HepG2 (cell line): ENCODE data around the gene SAXO2. TPM values are rescaled to one million over a fixed set of nuclear protein-coding genes. Genes with fewer than 3 reads are reported as not detected.
A peak's percentile ranks its signal among the peaks of the same experiment; 100 is the strongest.

Experiments used
- ARHGAP35 ChIP-seq: sonication (generic); formaldehyde crosslinking; IDR thresholded peaks from 2 replicates; pipeline ENCODE4 v1.9.0; 2022; ENCODE audit warnings: mild to moderate bottlenecking, inconsistent platforms, moderate library complexity, missing genetic modification reagents, borderline replicate concordance
- ASH2L ChIP-seq: fragments of 300-600, 200-600 bp; sonication (generic); IDR thresholded peaks from 2 replicates; pipeline ENCODE4 v1.7.0; 2017; ENCODE audit warnings: low read depth, mild to moderate bottlenecking, moderate library complexity, mixed read lengths, low read length; ENCODE audit not compliant: insufficient read length
- ERF ChIP-seq: IDR thresholded peaks from 2 replicates; pipeline ENCODE4 v1.6.1; 2018; ENCODE audit warnings: missing biosample characterization, missing genetic modification reagents
- HMGXB4 ChIP-seq, 2 experiments: sonication (generic) in 1 of 2; formaldehyde crosslinking in 1 of 2; IDR thresholded peaks; 2 replicates each; pipeline versions ENCODE4 v1.4.0 to v1.6.1; 2018 to 2020; ENCODE audit warnings: missing genetic modification reagents in 2 of 2, borderline replicate concordance in 1 of 2, low read depth in 1 of 2, mild to moderate bottlenecking in 1 of 2, missing biosample characterization in 1 of 2
- HNRNPLL ChIP-seq: fragments of 200-400 bp; formaldehyde crosslinking; IDR thresholded peaks from 2 replicates; pipeline ENCODE4 v1.6.1; 2017; ENCODE audit warnings: mild to moderate bottlenecking, low read depth, low read length; ENCODE audit not compliant: poor library complexity, severe bottlenecking
- IKZF1 ChIP-seq: fragments of 450-650 bp; IDR thresholded peaks from 2 replicates; pipeline ENCODE4 v1.7.1; 2016
- KMT2B ChIP-seq: IDR thresholded peaks from 2 replicates; pipeline ENCODE4 v1.6.1; 2016; ENCODE audit warnings: missing genetic modification reagents, missing compliant biosample characterization
- LRRFIP1 ChIP-seq: sonication (generic); formaldehyde crosslinking; conservative IDR thresholded peaks from 2 replicates; pipeline ENCODE4 v1.4.0; 2020; ENCODE audit warnings: missing genetic modification reagents
- NR0B2 ChIP-seq: sonication (generic); formaldehyde crosslinking; IDR thresholded peaks from 2 replicates; pipeline ENCODE4 v1.4.0; 2020; ENCODE audit warnings: mild to moderate bottlenecking, missing genetic modification reagents
- PHF8 ChIP-seq: sonication (generic); formaldehyde crosslinking; IDR thresholded peaks from 2 replicates; pipeline ENCODE4 v1.5.0; 2020; ENCODE audit warnings: missing genetic modification reagents
- SIX4 ChIP-seq: sonication (generic); formaldehyde crosslinking; IDR thresholded peaks from 2 replicates; pipeline ENCODE4 v1.4.0; 2020; ENCODE audit warnings: missing genetic modification reagents
- TCF12 ChIP-seq, 2 experiments: fragments of 450-650 bp in 1 of 2; sonication (generic) in 1 of 2; formaldehyde crosslinking in 1 of 2; IDR thresholded peaks; 2 replicates each; pipeline versions ENCODE4 v1.6.1 to v1.8.0; 2017 to 2022; ENCODE audit warnings: antibody characterized with exemption in 1 of 2, mild to moderate bottlenecking in 1 of 2, missing genetic modification reagents in 1 of 2, moderate library complexity in 1 of 2
- TGIF2 ChIP-seq: IDR thresholded peaks from 2 replicates; pipeline ENCODE4 v1.6.1; 2016; ENCODE audit warnings: control low read depth, missing compliant biosample characterization
- THRA ChIP-seq: sonication (generic); formaldehyde crosslinking; IDR thresholded peaks from 2 replicates; pipeline ENCODE4 v1.4.0; 2020; ENCODE audit warnings: missing genetic modification reagents, borderline replicate concordance
- ZNF546 ChIP-seq: sonication (generic); formaldehyde crosslinking; conservative IDR thresholded peaks from 2 replicates; pipeline ENCODE4 v1.8.1; 2023; ENCODE audit warnings: mild to moderate bottlenecking, missing genetic modification reagents
- ZNF615 ChIP-seq: sonication (generic); formaldehyde crosslinking; IDR thresholded peaks from 2 replicates; pipeline ENCODE4 v1.5.0; 2020; ENCODE audit warnings: mild to moderate bottlenecking, missing genetic modification reagents, borderline replicate concordance
- ZNF850 ChIP-seq: sonication (generic); formaldehyde crosslinking; conservative IDR thresholded peaks from 2 replicates; pipeline ENCODE4 v1.9.0; 2021; ENCODE audit warnings: mild to moderate bottlenecking, missing genetic modification reagents
- ZSCAN21 ChIP-seq: sonication (generic); formaldehyde crosslinking; IDR thresholded peaks from 2 replicates; pipeline ENCODE4 v1.8.0; 2022; ENCODE audit warnings: mild to moderate bottlenecking, missing genetic modification reagents, moderate library complexity, borderline replicate concordance
- polyA plus RNA-seq, 8 experiments: library from polyadenylated mRNA; depleted of rRNA in 3 of 8; stranded (reverse) in 7 of 8; unstranded in 1 of 8; fragments of >200 nt; fragmentation: Illumina TruSeq in 4 of 8; extraction: Trizol in 4 of 8; gene quantifications; 2 replicates each; pipeline versions ENCODE4 v1.2.1 to v1.2.3, GENCODE V29; 2011 to 2016; ENCODE audit warnings: low read depth in 4 of 8, missing spikeins in 1 of 8, mixed read lengths in 1 of 8; ENCODE audit not compliant: insufficient read depth in 1 of 8
- total RNA-seq, 5 experiments: library from RNA; depleted of rRNA; stranded (reverse); fragments of >200 nt; fragmentation: Illumina TruSeq; extraction: Trizol; gene quantifications; 2 replicates each; pipeline ENCODE4 v1.2.3, GENCODE V29; 2016; ENCODE audit warnings: low read depth in 1 of 5
- TF ChIP-seq, protein P1 (sequence below): sonication (generic); IDR thresholded peaks from 2 replicates; pipeline ENCODE4 v1.6.1; 2016; ENCODE audit warnings: low read depth, borderline replicate concordance
- TF ChIP-seq, protein P2 (sequence below): sonication (generic); formaldehyde crosslinking; IDR thresholded peaks from 2 replicates; pipeline ENCODE4 v1.5.0; 2020; ENCODE audit warnings: mild to moderate bottlenecking, missing genetic modification reagents

The SAXO2 gene
- total and polyA plus RNA-seq, 2 of the 13 experiments (the other 11 are each of a cell fraction or from before 2014, with no cell fraction given): 0.01 to 1.5 TPM

- TF ChIP-seq LRRFIP1 (CRISPR knock-in tag): no peak
- TF ChIP-seq, protein P1, sequence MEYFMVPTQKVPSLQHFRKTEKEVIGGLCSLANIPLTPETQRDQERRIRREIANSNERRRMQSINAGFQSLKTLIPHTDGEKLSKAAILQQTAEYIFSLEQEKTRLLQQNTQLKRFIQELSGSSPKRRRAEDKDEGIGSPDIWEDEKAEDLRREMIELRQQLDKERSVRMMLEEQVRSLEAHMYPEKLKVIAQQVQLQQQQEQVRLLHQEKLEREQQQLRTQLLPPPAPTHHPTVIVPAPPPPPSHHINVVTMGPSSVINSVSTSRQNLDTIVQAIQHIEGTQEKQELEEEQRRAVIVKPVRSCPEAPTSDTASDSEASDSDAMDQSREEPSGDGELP: peak; percentile 49; the same call in 1 of the 2 replicates
- no peak for TF ChIP-seq ZNF850 (CRISPR knock-in tag)
- TF ChIP-seq TCF12 (IDR thresholded peaks at IDR 0.05): no peak
- no peak for TF ChIP-seq TCF12 (CRISPR knock-in tag; IDR thresholded peaks at IDR 0.05)
- TF ChIP-seq IKZF1: no peak
- TF ChIP-seq ZNF615 (CRISPR knock-in tag): no peak
- TF ChIP-seq TGIF2 (CRISPR knock-in tag): no peak
- TF ChIP-seq HNRNPLL: no peak
- no peak for TF ChIP-seq ARHGAP35 (CRISPR knock-in tag)
- peak; percentile 37; the same call in 1 of the 2 replicates for TF ChIP-seq ERF (CRISPR knock-in tag)
- TF ChIP-seq ZNF546 (CRISPR knock-in tag): no peak
- no peak for TF ChIP-seq HMGXB4 (CRISPR knock-in tag; IDR thresholded peaks at IDR 0.05; ENCODE audit: borderline replicate concordance in 1 of 2, low read depth in 1 of 2)
- TF ChIP-seq SIX4 (CRISPR knock-in tag): peak; percentile 56; the same call in 1 of the 2 replicates
- TF ChIP-seq THRA (CRISPR knock-in tag): peak; percentile 46; the same call in 1 of the 2 replicates
- TF ChIP-seq ZSCAN21: no peak
- 0 out of 2 replicates have a peak, but pooled peaks have one; percentile 43 for TF ChIP-seq KMT2B (CRISPR knock-in tag)
- TF ChIP-seq NR0B2 (CRISPR knock-in tag): no peak
- TF ChIP-seq PHF8: no peak
- no peak for TF ChIP-seq ASH2L
- TF ChIP-seq, protein P2, sequence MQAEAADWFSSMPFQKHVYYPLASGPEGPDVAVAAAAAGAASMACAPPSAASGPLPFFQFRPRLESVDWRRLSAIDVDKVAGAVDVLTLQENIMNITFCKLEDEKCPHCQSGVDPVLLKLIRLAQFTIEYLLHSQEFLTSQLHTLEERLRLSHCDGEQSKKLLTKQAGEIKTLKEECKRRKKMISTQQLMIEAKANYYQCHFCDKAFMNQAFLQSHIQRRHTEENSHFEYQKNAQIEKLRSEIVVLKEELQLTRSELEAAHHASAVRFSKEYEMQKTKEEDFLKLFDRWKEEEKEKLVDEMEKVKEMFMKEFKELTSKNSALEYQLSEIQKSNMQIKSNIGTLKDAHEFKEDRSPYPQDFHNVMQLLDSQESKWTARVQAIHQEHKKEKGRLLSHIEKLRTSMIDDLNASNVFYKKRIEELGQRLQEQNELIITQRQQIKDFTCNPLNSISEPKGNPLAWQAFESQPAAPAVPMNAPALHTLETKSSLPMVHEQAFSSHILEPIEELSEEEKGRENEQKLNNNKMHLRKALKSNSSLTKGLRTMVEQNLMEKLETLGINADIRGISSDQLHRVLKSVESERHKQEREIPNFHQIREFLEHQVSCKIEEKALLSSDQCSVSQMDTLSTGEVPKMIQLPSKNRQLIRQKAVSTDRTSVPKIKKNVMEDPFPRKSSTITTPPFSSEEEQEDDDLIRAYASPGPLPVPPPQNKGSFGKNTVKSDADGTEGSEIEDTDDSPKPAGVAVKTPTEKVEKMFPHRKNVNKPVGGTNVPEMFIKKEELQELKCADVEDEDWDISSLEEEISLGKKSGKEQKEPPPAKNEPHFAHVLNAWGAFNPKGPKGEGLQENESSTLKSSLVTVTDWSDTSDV (CRISPR knock-in tag): no peak
Measured at GRCh38 chr15:82263350-82263749, 732 bp downstream of the SAXO2 start (continued).
